Right lobe of liver (tissue), 6 donors: Measurements from ENCODE around the gene RALGAPB. TPM values are rescaled to one million over a fixed set of nuclear protein-coding genes. Genes with fewer than 3 reads are reported as not detected.

Experiments used
- ATAC-seq, 4 donors: fragments of 200-7000 bp; cut with Tn5 transposase; one replicate each; pipeline ENCODE4 v1.9.1; 2020; ENCODE audit warnings: mild to moderate bottlenecking in 4 of 4, moderate library complexity in 4 of 4
- DNase-seq, 3 donors: peaks; one replicate each; pipeline ENCODE4 v3.0.0-alpha.2; 2020
- H3K27ac ChIP-seq, 3 donors: fragments of 200-600 bp; one replicate each; pipeline ENCODE4 v1.8.0; 2022
- H3K27me3 ChIP-seq, 2 donors: fragments of 200-600 bp; one replicate each; pipeline ENCODE4 v1.8.0; 2022
- H3K36me3 ChIP-seq, 4 donors: fragments of 200-600 bp; sonication (generic) in 1 of 4; one replicate each; pipeline versions ENCODE4 v1.5.1 to v1.8.0; 2017 to 2022; ENCODE audit warnings: control low read depth in 1 of 4
- H3K4me1 ChIP-seq, 4 donors: fragments of 200-600 bp; sonication (generic) in 1 of 4; one replicate each; pipeline versions ENCODE4 v1.5.1 to v1.8.0; 2017 to 2022; ENCODE audit warnings: control low read depth in 1 of 4
- H3K4me3 ChIP-seq, 3 donors: fragments of 200-600 bp; one replicate each; pipeline ENCODE4 v1.8.0; 2022
- H3K9me3 ChIP-seq, 4 donors: fragments of 200-600 bp; sonication (generic) in 1 of 4; one replicate each; pipeline versions ENCODE4 v1.5.1 to v1.8.0; 2017 to 2022; ENCODE audit warnings: control low read depth in 1 of 4
- POLR2A ChIP-seq: fragments of 450-650 bp; IDR thresholded peaks from one replicate; pipeline ENCODE4 v1.6.1; 2017; ENCODE audit warnings: antibody characterized with exemption, mild to moderate bottlenecking
- WGBS: methylation state at CpG from one replicate; pipeline ENCODE4 v1.1.6; 2018; ENCODE audit warnings: low coverage, low lambda C conversion rate; ENCODE audit not compliant: insufficient coverage; ENCODE audit errors: missing lambda C conversion rate; 5-methylcytosine and 5-hydroxymethylcytosine counted together
- intact Hi-C, 2 donors: fragments of 100-400 bp; cut with DNase I; formaldehyde crosslinking; loops; one replicate each; pipeline versions ENCODE4 v1.11.2 to v1.14.1; 2022
- total RNA-seq, 6 experiments: library from RNA; depleted of rRNA in 2 of 6; stranded (reverse); fragments of >200 nt in 2 of 6; fragmentation: NEBNext Ultra II Directional in 3 of 6; extraction: Animal tissue kit (Norgen Biotek cat#: 25700) in 3 of 6; gene quantifications; one replicate each; pipeline versions ENCODE4 v1.1.0 to v1.2.4, GENCODE V29; 2016 to 2023
- TF ChIP-seq, protein P1 (sequence below), 4 donors: fragments of 200-600 bp in 3 of 4; fragments of 450-650 bp in 1 of 4; IDR thresholded peaks; one replicate each; pipeline versions ENCODE4 v1.5.1 to v1.8.0; 2016 to 2022; ENCODE audit warnings: antibody characterized with exemption in 4 of 4, mild to moderate bottlenecking in 2 of 4
- donor health status: DM: no; HTN: yes; CAD: no.
- donor health status: DM: no; HTN: no; CAD: no.
- donor health status: DM: no; HTN: no; CAD: no.
- donor health status: DM: no; HTN: yes; CAD: no.
- donor health status: DM: no; HTN: yes; CAD: no.

RALGAPB gene
- total RNA-seq, 6 experiments from 2014 or later = 9.7 to 16.0 (median 12.9) TPM

DNA sequence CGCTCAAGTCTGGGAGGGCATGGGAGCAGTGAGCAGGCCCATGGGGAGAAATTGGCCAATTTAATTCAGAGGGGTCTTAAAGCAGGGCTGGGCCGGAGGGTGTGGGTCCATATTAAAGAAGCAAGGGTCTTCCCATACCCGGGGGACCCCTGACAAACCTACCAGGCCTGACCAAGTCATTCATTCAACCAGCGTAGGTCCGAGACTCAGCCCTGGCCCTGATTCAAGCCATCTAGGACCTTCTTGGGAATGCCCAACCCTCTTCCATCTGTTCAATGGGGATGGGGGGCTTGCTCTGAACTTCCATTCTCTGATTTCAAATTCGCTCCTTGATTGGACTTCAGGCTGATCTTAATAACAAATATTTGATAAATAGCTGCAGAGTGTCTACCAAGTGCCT is 115.7 kb downstream of the RALGAPB start:
- WGBS = 79% methylated on average over 5 of the region's 6 CpGs
- Histone ChIP-seq H3K9me3 (no peaks in the 10 kb centered on the region), H3K27me3 (no peaks in the 10 kb centered on the region), H3K4me1 (peaks cover 0 to 8% (median 0%) of the 10 kb centered on the region in 4 donors), H3K27ac (no peak overlapping the region), H3K4me3 (no peak overlapping the region), H3K36me3 (no peaks in the 10 kb centered on the region)
- intact Hi-C loops = no loop called here
- no peak for TF ChIP-seq POLR2A
- TF ChIP-seq, protein P1, sequence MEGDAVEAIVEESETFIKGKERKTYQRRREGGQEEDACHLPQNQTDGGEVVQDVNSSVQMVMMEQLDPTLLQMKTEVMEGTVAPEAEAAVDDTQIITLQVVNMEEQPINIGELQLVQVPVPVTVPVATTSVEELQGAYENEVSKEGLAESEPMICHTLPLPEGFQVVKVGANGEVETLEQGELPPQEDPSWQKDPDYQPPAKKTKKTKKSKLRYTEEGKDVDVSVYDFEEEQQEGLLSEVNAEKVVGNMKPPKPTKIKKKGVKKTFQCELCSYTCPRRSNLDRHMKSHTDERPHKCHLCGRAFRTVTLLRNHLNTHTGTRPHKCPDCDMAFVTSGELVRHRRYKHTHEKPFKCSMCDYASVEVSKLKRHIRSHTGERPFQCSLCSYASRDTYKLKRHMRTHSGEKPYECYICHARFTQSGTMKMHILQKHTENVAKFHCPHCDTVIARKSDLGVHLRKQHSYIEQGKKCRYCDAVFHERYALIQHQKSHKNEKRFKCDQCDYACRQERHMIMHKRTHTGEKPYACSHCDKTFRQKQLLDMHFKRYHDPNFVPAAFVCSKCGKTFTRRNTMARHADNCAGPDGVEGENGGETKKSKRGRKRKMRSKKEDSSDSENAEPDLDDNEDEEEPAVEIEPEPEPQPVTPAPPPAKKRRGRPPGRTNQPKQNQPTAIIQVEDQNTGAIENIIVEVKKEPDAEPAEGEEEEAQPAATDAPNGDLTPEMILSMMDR (IDR thresholded peaks at IDR 0.05) = no peak
- no peak for DNase-seq
- no peak for ATAC-seq

DNA sequence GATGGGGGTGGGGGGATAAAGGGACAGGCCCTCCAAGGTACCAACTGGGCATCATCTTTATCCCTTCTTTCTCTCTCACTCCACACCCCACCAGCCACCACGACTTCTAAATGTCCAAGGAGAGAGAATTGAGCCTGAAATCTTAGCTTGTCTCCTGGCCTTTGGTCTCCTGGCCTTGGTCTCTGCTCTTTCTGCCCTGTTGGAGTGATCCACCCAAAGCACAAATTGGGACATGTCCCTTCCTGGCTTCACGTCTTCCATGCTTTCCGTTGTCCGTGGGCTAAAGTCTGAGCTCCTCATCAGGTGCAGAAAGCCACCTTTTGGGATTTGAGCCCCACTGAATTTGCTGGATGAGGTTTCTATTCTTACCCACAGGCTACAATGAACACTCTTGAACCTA is 116.7 kb downstream of the RALGAPB start:
- TF ChIP-seq POLR2A = no peak
- TF ChIP-seq, protein P1 (IDR thresholded peaks at IDR 0.05) = no peak
- H3K27ac ChIP-seq = no peak overlapping the region
- no peak for ATAC-seq
- no peak overlapping the region for H3K4me3 ChIP-seq
- peaks cover 0 to 8% (median 0%) of the 10 kb centered on the region in 4 donors for H3K4me1 ChIP-seq
- intact Hi-C loops = no loop called here
- no peak for DNase-seq
- H3K27me3 ChIP-seq = no peaks in the 10 kb centered on the region
- H3K36me3 ChIP-seq = no peaks in the 10 kb centered on the region
- H3K9me3 ChIP-seq = no peaks in the 10 kb centered on the region
- 81% methylated on average over 4 of the region's 4 CpGs for WGBS

DNA sequence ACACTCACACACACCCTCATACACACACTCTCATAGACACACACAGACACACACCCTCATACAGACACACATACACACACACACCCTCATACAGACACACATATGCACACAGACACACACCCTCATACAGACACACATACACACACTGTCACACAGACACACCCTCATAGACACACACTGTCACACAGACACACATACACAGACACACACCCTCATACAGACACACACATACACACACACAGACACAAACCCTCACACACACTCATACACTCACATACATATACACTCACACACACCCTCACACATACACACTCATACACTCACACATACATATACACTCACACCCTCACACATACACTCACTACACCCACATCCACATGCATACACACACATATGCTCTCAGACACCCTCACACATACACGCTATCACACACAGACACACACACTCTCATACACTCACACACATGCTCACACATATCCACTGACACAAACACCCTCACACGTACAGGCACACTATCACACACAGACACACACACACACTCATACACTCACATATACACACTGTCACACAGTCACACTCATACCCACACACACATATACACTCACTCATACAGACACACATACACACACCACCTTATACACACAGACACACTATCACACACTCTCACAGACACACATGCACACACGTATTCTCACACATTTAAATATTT is 117.5 kb downstream of the RALGAPB start:
- H3K9me3 ChIP-seq = no peaks in the 10 kb centered on the region
- intact Hi-C loops = no loop called here
- ATAC-seq (no peak), DNase-seq (no peak)
- H3K4me3 ChIP-seq = no peak overlapping the region
- H3K27ac ChIP-seq = no peak overlapping the region
- TF ChIP-seq, protein P1 (IDR thresholded peaks at IDR 0.05) = no peak
- TF ChIP-seq POLR2A = no peak
- no peaks in the 10 kb centered on the region for H3K27me3 ChIP-seq
- H3K4me1 ChIP-seq = peaks cover 0 to 8% (median 0%) of the 10 kb centered on the region in 4 donors
- no peaks in the 10 kb centered on the region for H3K36me3 ChIP-seq
- 78% methylated on average over 3 of the region's 3 CpGs for WGBS

DNA sequence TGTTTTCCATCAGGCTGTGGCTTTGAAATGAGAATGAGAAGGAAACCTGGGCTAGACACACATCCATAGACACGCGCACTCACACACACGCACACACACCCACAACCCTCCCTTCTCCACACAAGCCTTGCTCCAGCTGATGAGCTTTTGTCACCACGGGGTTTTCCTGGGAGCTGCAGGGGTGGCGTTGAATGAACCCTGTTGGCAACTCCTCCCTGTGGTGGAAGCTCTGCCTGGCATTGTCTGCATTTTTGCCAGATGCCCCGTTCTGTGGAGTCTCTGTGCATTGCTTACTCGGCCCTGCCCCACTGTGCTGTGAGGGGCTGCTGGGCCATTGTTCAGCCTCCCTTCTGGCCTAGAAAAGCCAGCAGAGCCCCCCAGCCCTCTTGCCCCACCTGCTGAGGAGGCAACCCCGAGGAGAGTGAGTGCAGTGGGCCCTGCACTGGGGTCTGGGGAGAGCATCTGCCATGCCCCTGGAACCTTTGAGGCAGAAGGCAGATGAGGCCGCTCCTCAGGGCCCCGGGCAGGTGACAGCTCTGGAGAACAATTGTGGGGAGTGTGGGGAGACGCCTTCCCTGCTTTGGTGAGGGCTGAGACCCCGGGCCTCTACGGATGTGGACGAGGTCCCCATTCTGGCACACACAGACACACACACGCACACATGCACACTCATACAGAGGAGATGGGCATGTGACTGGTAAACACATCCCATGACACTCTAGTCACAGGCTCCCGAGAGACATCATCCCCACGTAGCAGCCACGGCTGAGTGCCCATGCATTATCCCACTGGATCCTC is 118.2 kb downstream of the RALGAPB start:
- no peaks in the 10 kb centered on the region for H3K27me3 ChIP-seq
- WGBS = 80% methylated on average over 8 of the region's 18 CpGs
- DNase-seq = no peak
- no peak overlapping the region for H3K4me3 ChIP-seq
- intact Hi-C loops = no loop called here
- TF ChIP-seq, protein P1 (IDR thresholded peaks at IDR 0.05) = no peak
- TF ChIP-seq POLR2A = no peak
- no peaks in the 10 kb centered on the region for H3K9me3 ChIP-seq
- ATAC-seq = peak in 1 of 4 donors; percentile 18
- no peaks in the 10 kb centered on the region for H3K36me3 ChIP-seq
- H3K4me1 ChIP-seq = peaks cover 0 to 2% (median 0%) of the 10 kb centered on the region in 4 donors
- no peak overlapping the region for H3K27ac ChIP-seq
